Stimulated activated CD4-positive, alpha-beta T cell treated with anti-CD3 and anti-CD28 coated beads, Interleukin-2, amount 100 ng/mL, for 24 hours (primary cell): ENCODE data around the gene CBX4.
A peak's percentile ranks its signal among the peaks of the same experiment; 100 is the strongest.

Source experiments
- DNase-seq, 2 donors: peaks; one replicate each; pipeline ENCODE4 v3.0.0-alpha.2; 2020

The CBX4 gene

DNA sequence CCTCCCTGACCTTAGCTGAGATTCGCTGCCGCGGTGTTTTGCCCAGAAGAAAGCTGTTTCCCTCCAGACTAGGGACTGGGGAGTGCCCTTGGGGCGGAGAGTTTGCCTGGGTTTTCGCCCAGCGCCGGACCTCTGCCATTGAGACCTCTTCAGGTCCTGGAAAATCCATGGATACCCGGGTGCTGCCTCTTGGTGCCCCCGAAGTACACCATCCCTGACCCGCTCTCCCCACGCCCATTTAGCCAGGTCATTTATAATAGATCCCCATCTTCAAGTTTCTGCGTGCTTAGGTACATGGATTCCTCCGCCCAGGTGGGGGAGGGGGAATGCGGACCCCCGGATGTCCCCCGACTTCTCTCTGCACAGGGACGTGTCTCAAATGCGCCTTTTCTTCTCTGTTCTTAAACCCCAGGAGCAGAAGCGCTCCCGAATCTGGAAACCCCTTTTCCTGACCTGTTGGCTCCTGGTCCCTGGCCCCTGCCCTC, 27.3 kb downstream of the CBX4 start:
- DNase-seq: no peak

DNA sequence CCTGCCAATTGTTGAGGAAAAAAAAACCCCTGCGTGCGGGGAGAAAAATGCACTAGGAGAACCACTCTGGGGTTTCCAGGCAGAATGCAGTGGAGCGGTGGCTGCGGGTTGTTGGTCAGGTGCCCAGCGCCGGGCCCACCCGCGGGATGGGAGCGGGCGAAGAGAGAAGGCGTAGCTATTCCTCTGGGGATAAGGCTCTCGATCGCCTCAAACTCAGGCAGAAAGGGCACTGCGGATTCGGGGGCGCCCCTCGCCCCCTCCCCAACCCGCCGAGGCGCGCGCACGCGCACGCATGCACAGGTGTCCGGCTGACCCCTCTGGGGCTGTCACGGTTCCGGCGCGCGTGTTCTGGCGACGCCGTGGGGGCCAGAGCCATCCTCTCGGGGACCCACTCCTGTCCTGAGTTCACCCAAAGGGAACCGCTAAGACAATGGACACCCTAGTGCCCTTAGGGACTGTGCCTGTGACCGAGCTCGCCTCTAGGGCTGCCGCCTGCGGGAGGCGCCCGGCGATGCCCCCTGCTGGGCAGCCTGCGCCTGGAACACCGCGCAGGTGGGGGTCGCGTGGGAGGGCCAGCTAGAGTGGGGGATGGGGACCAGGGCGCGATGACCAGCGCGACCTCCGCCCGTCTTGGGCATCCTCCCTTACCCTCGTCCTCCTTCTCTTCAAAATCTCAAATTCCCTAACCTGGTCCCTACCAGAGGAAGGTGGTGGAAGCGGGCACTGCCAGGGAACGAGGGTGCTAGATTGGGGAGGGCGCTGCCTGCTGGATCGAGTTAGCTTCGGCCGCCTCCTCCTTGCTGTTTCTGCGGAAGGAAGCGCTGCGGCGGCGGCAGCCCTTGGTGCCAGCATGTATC, 28.0 kb downstream of the CBX4 start:
- DNase-seq: peak in 1 of 2 donors; percentile 50

DNA sequence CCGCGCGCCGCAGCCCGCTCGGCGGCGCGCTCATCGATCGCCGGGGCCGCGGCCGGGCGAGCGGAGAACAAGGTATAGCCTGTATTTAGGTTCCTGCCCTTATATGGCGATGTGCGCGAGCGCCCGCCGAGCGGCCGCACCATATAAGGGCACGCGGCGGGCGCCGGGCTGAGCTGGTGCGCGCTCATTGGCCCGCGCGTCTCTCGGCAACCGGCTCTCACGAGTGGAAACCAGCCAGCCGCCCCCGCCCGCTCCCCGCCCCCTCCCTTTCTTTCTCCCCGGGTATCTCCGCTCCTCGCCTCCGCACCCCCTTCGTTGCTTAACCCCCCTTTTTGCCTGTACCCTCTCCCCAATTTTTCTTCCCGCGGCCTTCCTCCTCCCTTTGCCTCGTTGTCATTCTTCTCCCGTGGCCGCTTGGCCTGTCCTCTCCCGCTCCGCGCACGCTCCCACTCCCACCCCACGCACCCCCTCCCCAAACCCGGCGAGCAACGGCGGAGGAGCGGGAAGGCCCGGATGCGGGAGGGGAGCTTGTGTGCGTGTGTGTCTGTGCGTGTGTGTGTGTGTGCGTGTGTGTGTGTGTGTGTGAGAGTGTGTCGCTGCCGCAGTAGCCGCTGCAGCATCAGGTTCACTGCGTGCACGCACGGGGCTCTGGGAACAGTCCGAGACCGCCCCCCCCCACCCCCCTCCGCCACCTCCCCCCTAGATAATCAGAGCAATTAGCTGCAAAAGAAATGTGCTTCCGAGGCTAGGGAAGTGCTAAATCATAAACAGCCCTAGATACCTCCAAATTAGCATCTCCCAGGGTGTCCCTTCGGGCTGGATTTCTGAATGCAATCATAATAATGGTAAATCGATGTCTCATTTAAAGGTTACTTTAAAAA, 28.9 kb downstream of the CBX4 start:
- DNase-seq: peak; percentile 75 to 81

GRCh38 chr17:79809530-79810129, 29.6 kb downstream of the CBX4 start:
- DNase-seq: no peak

GRCh38 chr17:79808763-79809529, 30.3 kb downstream of the CBX4 start:
- peak in 1 of 2 donors; percentile 13 for DNase-seq

DNA sequence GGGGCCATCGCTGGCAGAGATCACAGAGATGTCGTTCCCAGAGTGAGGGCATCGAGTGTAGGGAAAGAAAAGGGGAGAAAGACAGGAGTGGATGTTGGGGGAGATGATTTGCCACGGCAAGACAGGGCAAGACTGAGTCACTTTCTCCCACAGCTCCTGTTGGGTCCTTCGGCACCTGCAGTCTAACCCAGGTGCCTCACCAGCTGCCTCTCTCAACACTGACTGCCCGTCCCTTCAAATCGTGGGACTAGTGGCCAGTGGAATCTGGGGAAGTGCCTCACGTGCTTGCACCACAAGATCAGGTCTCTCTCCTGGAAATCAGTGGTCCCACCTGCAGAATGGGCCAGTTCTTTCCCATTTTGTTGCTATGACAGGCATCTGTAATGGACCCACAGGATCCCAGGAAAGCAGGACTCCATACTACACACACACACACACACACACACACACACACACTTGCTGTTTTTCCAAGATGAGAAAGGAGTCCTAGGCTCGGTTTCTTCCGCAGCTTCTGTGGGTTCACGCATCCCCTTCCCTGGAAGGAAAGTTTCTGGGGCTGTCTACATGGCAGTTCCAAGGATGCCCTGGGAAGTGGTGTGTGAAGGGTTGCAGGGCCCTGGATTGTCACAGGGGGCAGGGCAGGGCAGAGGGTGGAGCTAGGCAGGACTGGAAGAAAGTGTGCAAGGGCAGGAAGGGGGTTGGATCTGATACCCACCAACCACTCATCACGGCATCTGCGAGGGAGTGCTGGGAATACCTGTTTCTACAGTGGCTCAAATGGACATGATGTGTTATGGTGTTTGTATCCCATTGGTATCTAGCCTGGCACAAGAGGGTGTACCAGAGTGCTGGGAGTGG, 32.1 kb downstream of the CBX4 start:
- no peak for DNase-seq

GRCh38 chr17:79806446-79806760, 32.8 kb downstream of the CBX4 start:
- DNase-seq: no peak

- peak in 1 of 2 donors; percentile 10 for DNase-seq
Observed at GRCh38 chr17:79804856-79805696, 34.2 kb downstream of the CBX4 start.

DNA sequence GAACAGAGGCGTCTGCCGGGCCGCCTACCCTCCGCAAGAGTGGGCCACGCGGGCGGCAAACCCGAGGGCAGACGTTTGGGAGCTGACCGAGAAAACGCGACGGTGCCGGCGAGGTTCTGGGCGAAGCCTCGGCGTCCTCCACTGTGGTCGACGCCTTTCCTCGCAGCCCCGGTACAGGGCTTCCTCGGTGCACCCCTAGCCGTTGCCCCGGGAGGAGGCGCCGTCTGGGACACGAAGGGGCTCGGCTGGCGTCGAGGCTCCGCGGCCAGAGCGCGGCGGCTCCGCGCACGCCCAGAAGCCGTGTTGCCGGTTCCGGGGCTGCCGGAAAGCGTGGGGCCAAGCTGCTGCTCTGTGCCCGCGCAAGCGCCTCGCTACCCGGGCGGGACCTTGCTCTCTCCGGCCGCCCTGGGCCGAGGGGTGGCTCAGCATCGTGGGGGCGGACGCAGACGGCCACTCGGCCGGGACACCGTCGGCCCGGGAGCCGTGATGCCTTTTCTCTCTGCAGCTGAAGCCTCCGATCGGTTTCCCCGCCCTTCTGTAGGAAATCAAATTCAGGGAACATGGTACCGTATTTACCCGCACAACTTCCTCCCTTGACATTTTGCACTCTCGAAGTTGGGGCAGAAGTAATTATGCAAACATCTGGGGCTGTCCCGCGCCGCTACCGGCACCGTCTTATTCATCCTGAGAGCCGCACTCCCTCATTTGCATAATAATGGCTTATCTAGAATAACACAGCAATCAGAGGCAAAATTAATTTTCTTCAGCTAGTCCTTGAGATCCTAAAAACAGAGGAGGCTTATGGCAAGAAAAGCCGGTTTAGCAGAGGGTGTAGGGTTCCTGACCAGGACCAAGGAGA, 35.0 kb downstream of the CBX4 start:
- peak; percentile 77 to 78 for DNase-seq

DNA sequence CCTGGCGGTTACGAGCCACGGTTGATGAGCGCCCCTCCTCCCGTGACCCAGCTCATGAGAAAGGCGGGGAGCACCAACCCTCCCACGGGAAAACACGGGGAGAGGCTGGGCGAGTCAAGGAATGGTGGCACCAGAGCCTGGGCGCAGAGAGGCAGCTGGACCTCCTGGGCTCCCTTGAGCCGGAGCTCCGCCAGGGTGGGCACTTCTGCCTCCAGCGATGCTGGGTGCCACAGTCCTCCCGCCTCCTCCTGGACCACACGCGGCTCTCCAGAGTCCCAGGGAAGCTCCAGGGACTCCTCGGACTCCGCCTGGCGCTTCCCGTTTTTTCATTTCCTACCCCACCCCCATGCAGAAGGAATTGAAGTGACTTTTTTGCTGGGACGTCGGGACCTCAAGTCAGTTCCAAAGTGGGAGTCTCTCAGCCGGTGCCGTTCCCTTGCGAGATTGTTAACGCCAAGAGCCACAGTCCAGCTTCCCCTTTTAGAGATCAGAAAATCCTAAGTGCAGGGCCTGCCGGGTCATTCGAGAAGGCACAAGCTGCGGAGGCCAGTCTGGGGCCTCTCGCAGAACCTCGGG, 35.7 kb downstream of the CBX4 start:
- DNase-seq: no peak

DNA sequence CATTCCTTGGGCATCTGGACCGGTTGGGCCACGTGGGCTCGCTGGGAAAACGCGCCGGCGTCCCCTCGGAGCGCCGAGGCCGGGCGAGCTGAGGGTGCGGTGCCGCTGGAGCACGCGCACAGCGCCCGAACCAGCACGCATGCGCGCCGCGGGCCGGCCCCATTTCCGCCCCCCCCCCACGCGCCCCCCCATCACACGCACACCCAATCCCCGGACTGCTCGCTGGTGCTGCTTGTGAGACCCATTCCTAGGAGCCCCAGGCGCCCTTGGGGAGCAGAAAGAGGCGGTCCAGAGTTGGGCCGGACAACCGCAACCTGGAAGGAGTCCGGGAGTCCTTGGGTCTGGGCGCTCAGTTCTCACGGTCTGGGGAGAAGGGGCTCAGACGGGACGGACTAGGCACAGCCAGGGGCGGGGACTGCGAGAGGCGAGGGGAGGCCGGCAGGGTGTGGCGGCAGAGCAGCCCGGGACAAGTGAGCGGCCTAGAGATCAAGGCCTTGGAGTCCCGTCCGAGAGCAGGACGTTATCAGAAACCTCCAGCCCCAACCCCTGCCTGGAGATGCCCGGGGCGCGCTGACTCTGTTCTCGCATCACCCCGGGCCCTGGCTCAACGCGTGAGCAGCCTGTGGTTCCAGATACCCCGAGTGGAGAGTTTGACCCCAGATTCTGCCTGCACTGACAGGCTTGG, 36.4 kb downstream of the CBX4 start:
- peak in 1 of 2 donors; percentile 16 for DNase-seq

GRCh38 chr17:79802039-79802735, 37.1 kb downstream of the CBX4 start:
- DNase-seq: no peak

GRCh38 chr17:79801156-79802038, 37.8 kb downstream of the CBX4 start:
- peak in 1 of 2 donors; percentile 12 for DNase-seq

DNA sequence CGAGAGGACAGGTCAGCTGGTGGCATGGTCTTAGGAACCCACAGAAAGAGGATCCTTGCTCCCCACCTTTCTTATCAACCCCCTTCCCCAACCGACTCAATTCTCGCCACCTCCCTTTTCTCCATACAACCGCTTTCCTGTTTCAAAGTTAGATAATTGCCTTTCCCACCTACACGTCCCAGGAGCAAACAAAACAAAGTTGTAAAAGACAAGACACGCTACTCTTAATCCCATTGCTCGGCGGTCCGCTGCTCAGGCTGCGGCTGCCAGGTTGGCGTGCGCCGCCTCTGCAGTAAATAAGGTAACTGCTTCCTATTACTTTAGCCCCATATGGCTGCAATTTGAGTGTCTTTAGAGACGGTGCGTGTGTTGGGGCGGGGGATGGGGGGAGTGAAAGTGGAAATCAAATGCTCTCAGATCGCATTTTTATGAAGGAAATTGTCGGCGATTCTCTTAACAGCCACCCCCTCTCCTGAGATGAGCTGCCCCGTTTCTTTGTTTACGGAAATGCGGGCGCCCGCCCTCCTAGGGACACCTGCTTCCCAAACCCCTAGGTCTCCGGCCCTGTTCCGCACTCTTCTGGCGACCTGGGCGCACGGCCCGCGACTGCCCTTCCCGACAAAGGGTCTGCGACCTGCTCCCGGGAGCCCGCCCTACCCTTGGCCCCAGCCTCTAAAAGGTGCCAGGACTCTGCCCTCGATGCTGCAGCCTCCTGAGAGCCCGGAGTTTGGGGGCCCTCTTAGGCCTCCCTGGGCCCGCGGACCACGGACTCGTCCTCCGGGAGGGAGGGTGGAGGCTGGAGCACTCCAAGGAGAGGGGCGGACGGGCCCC, 38.7 kb downstream of the CBX4 start:
- DNase-seq: peak; percentile 56 to 62

DNA sequence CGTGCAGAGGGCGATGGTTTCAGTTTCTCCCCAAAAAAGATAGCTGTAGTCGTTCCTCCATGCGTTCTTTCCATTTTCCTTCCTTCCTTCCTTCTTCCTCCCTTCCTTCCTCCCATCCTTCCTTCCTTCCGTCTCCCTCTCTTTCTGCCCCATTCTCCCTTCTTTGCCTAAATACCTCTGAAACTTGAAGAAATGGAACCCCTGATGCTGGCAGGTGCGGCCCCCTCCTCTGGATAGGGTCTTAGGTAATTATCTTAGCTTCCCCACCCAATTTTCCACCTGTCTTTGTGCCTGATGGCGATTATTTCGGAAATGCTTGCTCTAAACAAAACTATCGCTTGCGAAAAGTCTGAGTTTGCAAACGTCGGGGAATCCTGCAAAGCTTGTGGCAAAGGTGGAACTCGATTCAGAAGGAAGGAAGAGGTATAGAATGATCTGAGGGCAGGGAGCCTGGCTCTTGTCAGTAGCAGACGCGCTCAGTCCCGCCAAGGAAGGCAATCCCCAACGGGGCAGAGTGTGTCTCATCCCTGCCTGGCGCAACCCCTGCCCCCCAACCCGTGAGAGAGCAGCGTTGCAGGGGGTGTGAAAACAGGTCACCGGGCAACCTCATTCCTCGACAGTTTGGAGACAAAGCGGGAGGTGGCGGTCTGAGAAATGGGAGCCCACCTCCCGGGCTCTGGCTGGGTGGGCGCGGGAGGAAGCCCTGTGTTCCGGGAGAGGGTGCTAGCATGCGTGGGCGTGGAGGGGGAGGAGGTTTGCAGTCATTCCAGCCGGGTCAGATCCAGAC, 39.5 kb downstream of the CBX4 start:
- DNase-seq: peak in 1 of 2 donors; percentile 19
